Dendritic cell treated with granulocyte-macrophage colony-stimulating factor and Interleukin-4, amounts not matched to agents 40 ng/mL and 50 ng/mL, for 4 days (primary cell): ENCODE results near the gene WWC1.
"Not testable (repeated sequence)": the region's sequence is repeated elsewhere in the genome, so short reads cannot be mapped to it uniquely, and the experiment has no call there.

ENCODE experiments used
- H3K27ac Mint-ChIP-seq: one replicate; pipeline ENCODE4 v1.8.0; 2022; ENCODE audit warnings: mild to moderate bottlenecking, mixed read lengths
- H3K27me3 Mint-ChIP-seq: one replicate; pipeline ENCODE4 v1.8.0; 2022; ENCODE audit warnings: mild to moderate bottlenecking, mixed read lengths
- H3K36me3 Mint-ChIP-seq: one replicate; pipeline ENCODE4 v1.8.0; 2022; ENCODE audit warnings: low read depth, mixed read lengths
- H3K4me1 Mint-ChIP-seq: one replicate; pipeline ENCODE4 v1.8.0; 2022; ENCODE audit warnings: low read depth, mixed read lengths
- H3K4me3 Mint-ChIP-seq: one replicate; pipeline ENCODE4 v1.8.0; 2022; ENCODE audit warnings: mild to moderate bottlenecking, moderate library complexity, mixed read lengths
- H3K9me3 Mint-ChIP-seq: one replicate; pipeline ENCODE4 v1.8.0; 2022; ENCODE audit warnings: mixed read lengths
- intact Hi-C: fragments of 100-400 bp; cut with micrococcal nuclease; formaldehyde crosslinking; loops from one replicate; pipeline ENCODE4 v1.15.0; 2022

Gene WWC1

DNA sequence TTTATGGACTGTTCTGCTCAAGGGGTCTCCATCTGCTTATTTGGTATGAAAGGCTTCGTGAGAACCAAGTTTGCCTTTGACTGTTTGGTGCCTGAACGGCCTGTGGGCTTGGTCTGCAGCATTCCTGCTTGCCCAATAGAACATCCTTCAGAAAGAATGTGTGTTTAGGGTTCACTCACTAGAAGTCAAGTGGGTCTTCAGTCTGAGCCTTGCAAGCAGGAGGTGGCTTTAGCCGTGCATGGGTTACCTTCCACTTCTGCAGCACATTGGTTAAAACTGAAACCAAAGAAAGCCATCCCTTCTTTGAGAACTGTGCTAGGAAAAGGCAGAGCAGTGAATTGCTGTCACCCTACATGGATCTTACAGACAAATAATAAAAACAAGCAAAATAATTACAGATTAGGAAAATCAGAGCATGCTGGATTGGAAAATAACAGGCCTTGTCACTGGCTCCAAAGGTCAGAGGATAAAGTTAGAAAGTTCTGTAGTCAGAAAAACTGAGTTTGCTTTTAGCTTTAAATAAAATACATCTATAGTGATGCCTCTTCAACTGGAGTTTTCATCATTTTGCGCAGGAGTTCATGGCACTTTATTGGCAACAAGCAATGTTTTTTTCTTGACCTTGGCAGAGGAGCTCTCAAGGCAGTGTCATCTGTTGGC is 16.6 kb downstream of the WWC1 start:
- intact Hi-C loops = no loop called here
- no peak overlapping the region for H3K27ac Mint-ChIP-seq
- H3K9me3 Mint-ChIP-seq = no peaks in the 10 kb centered on the region
- H3K27me3 Mint-ChIP-seq = peaks cover 4% of the 10 kb centered on the region
- H3K36me3 Mint-ChIP-seq = no peaks in the 10 kb centered on the region
- no peaks in the 10 kb centered on the region for H3K4me1 Mint-ChIP-seq
- H3K4me3 Mint-ChIP-seq = no peak overlapping the region

- H3K9me3 Mint-ChIP-seq = no peaks in the 10 kb centered on the region
- H3K27me3 Mint-ChIP-seq = peaks cover 4% of the 10 kb centered on the region
- H3K4me3 Mint-ChIP-seq = no peak overlapping the region
- H3K27ac Mint-ChIP-seq = no peak overlapping the region
- intact Hi-C loops = no loop called here
- H3K36me3 Mint-ChIP-seq = no peaks in the 10 kb centered on the region
- H3K4me1 Mint-ChIP-seq = no peaks in the 10 kb centered on the region
These were observed 17.6 kb downstream of the WWC1 start for GRCh38 chr5:168308976-168309598.

GRCh38 chr5:168310541-168310940 is 19.1 kb downstream of the WWC1 start:
- H3K27ac Mint-ChIP-seq, H3K27me3 Mint-ChIP-seq, intact Hi-C loops, H3K4me3 Mint-ChIP-seq, H3K36me3 Mint-ChIP-seq, H3K9me3 Mint-ChIP-seq, H3K4me1 Mint-ChIP-seq: not testable (repeated sequence)

DNA sequence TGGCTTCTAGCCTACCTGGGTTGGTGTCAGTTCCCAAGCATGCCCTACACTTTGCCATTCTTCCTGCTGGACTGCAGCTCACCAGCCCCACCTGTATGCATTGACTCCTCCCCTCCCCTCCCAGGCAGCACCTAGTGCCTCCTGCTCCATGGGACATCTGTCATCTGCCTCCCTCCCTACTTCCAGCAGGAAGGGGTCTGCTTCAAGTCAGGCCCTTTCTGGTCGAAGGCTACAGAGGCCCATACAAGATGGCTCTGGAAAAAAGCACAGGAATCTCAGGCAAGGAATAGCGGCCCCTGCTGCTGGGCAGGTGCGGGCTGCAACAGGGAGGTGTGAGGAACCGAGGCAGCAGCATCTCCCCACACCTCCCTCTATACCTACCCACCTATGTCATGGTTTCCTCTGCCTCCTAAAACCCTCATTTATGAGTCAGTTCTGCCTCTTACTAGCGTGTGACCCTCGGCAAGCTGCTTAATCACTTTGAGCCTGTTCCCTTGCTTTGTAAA is 19.7 kb downstream of the WWC1 start:
- no peak overlapping the region for H3K4me3 Mint-ChIP-seq
- H3K9me3 Mint-ChIP-seq = no peaks in the 10 kb centered on the region
- H3K4me1 Mint-ChIP-seq = no peaks in the 10 kb centered on the region
- H3K27me3 Mint-ChIP-seq = peaks cover 4% of the 10 kb centered on the region
- intact Hi-C loops = no loop called here
- H3K36me3 Mint-ChIP-seq = no peaks in the 10 kb centered on the region
- H3K27ac Mint-ChIP-seq = no peak overlapping the region

- intact Hi-C loops = no loop called here
- Mint-ChIP-seq H3K4me1 (no peaks in the 10 kb centered on the region), H3K27ac (no peak overlapping the region), H3K36me3 (no peaks in the 10 kb centered on the region), H3K9me3 (no peaks in the 10 kb centered on the region), H3K4me3 (no peak overlapping the region), H3K27me3 (peaks cover 4% of the 10 kb centered on the region)
These were observed 21.3 kb downstream of the WWC1 start for GRCh38 chr5:168312606-168313295.

GRCh38 chr5:168313596-168314204 is 22.3 kb downstream of the WWC1 start:
- intact Hi-C loops = no loop called here
- H3K9me3 Mint-ChIP-seq = no peaks in the 10 kb centered on the region
- H3K27me3 Mint-ChIP-seq = peaks cover 4% of the 10 kb centered on the region
- H3K4me1 Mint-ChIP-seq = no peaks in the 10 kb centered on the region
- H3K36me3 Mint-ChIP-seq = no peaks in the 10 kb centered on the region
- H3K27ac Mint-ChIP-seq = no peak overlapping the region
- H3K4me3 Mint-ChIP-seq = no peak overlapping the region

DNA sequence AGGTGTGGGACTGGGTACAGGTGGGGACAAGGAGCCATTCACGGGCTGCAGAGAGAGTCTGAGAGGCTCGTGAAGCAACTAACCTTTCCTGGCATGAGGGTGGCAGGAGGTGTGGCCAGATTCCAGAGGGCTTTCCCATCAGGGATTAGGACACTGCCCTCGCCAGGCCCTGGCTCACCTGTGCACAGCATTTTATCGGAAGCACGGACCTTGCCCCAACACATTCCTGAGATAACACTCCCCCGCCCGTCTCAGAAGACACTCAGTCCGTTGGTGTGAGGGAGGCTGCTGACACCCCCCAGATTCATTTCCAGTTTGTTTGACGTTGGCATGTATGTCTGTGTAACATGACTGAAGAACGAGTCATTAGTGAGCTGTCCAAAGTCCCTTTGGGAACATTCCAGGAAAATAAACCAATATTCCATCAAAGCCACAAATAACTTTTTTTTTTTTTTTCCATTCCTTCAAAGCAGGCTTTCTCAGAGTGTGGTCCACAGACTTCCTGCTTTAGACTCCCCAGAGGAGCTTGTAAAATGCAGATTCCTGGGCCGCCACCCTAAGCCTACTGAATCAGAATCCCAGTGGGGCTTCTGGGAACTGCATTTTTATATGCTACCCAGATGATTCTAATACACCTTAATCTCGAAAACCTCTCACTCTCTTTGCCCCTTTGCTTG is 23.4 kb downstream of the WWC1 start:
- no peaks in the 10 kb centered on the region for H3K4me1 Mint-ChIP-seq
- H3K27me3 Mint-ChIP-seq = no peaks in the 10 kb centered on the region
- intact Hi-C loops = no loop called here
- H3K27ac Mint-ChIP-seq = no peak overlapping the region
- no peak overlapping the region for H3K4me3 Mint-ChIP-seq
- H3K9me3 Mint-ChIP-seq = no peaks in the 10 kb centered on the region
- no peaks in the 10 kb centered on the region for H3K36me3 Mint-ChIP-seq

DNA sequence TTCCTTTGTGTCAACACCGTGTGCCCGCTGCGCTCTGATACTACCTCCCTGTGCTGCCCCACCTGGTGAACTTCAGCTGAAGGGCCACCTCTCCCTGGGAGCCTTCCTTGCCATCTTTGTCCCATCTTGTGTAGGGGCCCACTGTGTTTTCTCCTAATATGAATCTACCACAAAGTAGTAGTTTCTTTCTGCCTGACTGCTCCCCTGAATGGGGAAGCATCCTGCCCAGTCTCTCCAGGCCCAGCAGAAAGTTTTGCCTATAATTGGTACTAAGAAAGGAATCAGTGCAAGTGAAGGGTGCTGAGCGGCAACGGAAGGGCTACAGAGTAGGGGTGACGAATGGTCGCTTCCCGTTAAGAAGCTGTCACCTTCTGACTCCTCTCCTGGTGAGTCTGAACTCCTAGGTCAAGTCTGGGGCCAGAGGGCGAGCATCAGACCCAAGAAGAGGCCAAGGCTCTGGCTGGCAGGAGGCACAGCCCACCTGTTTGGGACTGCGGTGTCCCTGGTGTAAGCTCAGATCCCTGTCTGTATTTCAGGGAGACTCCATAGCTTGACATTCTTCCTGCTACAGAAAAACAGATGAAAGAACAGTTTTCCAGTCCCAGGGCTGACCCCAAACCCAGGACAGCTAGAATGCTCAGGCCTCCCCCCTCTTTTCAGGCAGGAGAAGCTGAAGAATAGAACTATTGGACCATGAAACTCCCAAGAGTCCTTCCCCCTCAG is 24.1 kb downstream of the WWC1 start:
- H3K4me3 Mint-ChIP-seq = no peak overlapping the region
- no peak overlapping the region for H3K27ac Mint-ChIP-seq
- H3K9me3 Mint-ChIP-seq = no peaks in the 10 kb centered on the region
- intact Hi-C loops = no loop called here
- no peaks in the 10 kb centered on the region for H3K27me3 Mint-ChIP-seq
- H3K36me3 Mint-ChIP-seq = no peaks in the 10 kb centered on the region
- H3K4me1 Mint-ChIP-seq = no peaks in the 10 kb centered on the region

DNA sequence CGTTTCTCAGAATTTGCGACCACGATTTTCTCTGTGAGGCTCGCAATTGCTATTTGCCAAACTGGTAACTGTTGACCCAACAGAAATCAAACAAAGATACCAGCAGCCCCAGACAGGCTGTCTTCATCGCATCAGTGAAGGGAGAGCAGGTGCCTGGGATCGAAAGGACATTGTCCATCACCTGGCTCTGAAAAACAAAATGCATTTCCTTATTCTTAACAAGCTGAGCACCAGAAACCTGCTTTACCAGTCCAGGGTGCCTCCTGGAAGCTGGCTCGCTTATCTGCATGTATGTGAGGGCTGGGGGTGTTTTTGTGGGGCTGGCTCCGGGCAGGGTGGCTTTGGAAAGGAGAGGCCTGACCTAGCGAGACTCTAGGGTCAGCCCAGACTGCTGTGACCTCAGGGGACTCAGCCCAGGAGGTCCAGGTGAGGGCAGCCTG is 24.7 kb downstream of the WWC1 start:
- H3K4me3 Mint-ChIP-seq = no peak overlapping the region
- intact Hi-C loops = no loop called here
- H3K4me1 Mint-ChIP-seq = no peaks in the 10 kb centered on the region
- H3K27ac Mint-ChIP-seq = no peak overlapping the region
- no peaks in the 10 kb centered on the region for H3K36me3 Mint-ChIP-seq
- no peaks in the 10 kb centered on the region for H3K9me3 Mint-ChIP-seq
- H3K27me3 Mint-ChIP-seq = no peaks in the 10 kb centered on the region

- Mint-ChIP-seq H3K27me3 (no peaks in the 10 kb centered on the region), H3K27ac (no peak overlapping the region), H3K4me1 (no peaks in the 10 kb centered on the region), H3K9me3 (no peaks in the 10 kb centered on the region), H3K4me3 (no peak overlapping the region), H3K36me3 (no peaks in the 10 kb centered on the region)
- intact Hi-C loops = no loop called here
These were observed 25.7 kb downstream of the WWC1 start for GRCh38 chr5:168317096-168317520.

- Mint-ChIP-seq H3K9me3 (no peaks in the 10 kb centered on the region), H3K27me3 (no peaks in the 10 kb centered on the region), H3K4me1 (no peaks in the 10 kb centered on the region), H3K4me3 (no peak overlapping the region), H3K27ac (no peak overlapping the region), H3K36me3 (no peaks in the 10 kb centered on the region)
- intact Hi-C loops = no loop called here
These were observed 26.2 kb downstream of the WWC1 start for GRCh38 chr5:168317521-168318147.

GRCh38 chr5:168318240-168318639 is 26.8 kb downstream of the WWC1 start:
- H3K4me3 Mint-ChIP-seq = no peak overlapping the region
- H3K36me3 Mint-ChIP-seq = no peaks in the 10 kb centered on the region
- H3K27ac Mint-ChIP-seq = no peak overlapping the region
- intact Hi-C loops = no loop called here
- H3K27me3 Mint-ChIP-seq = no peaks in the 10 kb centered on the region
- no peaks in the 10 kb centered on the region for H3K9me3 Mint-ChIP-seq
- no peaks in the 10 kb centered on the region for H3K4me1 Mint-ChIP-seq

- Mint-ChIP-seq H3K27me3 (peaks cover 2% of the 10 kb centered on the region), H3K27ac (no peak overlapping the region), H3K4me1 (no peaks in the 10 kb centered on the region), H3K9me3 (no peaks in the 10 kb centered on the region), H3K36me3 (no peaks in the 10 kb centered on the region), H3K4me3 (no peak overlapping the region)
- intact Hi-C loops = no loop called here
These were observed 28.3 kb downstream of the WWC1 start for GRCh38 chr5:168319774-168320173.
